Activated T-cell treated with anti-CD3 and anti-CD28 coated beads, Interleukin-2, amount 50 U/mL, for 72 hours (primary cell): ENCODE results near the gene FAM204A. TPM values are rescaled to one million over a fixed set of nuclear protein-coding genes. Genes with fewer than 3 reads are reported as not detected.

Source experiments
- ATAC-seq, 2 donors: fragments of 150-1000 bp; cut with Tn5 transposase; replicated peaks in 1 of 2; 2 replicates each; pipeline ENCODE4 v1.10.0; 2021; ENCODE audit warnings: moderate library complexity in 2 of 2, mild to moderate bottlenecking in 1 of 2
- DNase-seq, 2 donors: peaks; one replicate each; pipeline ENCODE4 v3.0.0; 2021 to 2022; ENCODE audit warnings: mixed read lengths in 1 of 2
- H3K27ac Mint-ChIP-seq: one replicate; pipeline ENCODE4 v1.8.0; 2022; ENCODE audit warnings: mild to moderate bottlenecking, moderate library complexity, mixed read lengths
- H3K27me3 Mint-ChIP-seq: one replicate; pipeline ENCODE4 v1.8.0; 2022; ENCODE audit warnings: low read depth, mixed read lengths
- H3K36me3 Mint-ChIP-seq, 2 donors: one replicate each; pipeline ENCODE4 v1.8.0; 2022; ENCODE audit warnings: mixed read lengths in 2 of 2, mild to moderate bottlenecking in 1 of 2; ENCODE audit not compliant: insufficient read depth in 2 of 2
- H3K4me1 Mint-ChIP-seq: one replicate; pipeline ENCODE4 v1.8.0; 2022; ENCODE audit warnings: low read depth, mixed read lengths
- H3K4me3 Mint-ChIP-seq, 2 donors: one replicate each; pipeline ENCODE4 v1.8.0; 2022; ENCODE audit warnings: mild to moderate bottlenecking in 2 of 2, mixed read lengths in 2 of 2, moderate library complexity in 2 of 2
- H3K9me3 Mint-ChIP-seq, 2 donors: one replicate each; pipeline ENCODE4 v1.8.0; 2022; ENCODE audit warnings: mixed read lengths in 2 of 2
- total RNA-seq, 2 donors: library from RNA; stranded (reverse); gene quantifications; one replicate each; pipeline ENCODE4 v1.2.3, GENCODE V29; 2022

The FAM204A gene
- total RNA-seq = 10 to 100 TPM; 81.3 to 88.6 TPM

DNA sequence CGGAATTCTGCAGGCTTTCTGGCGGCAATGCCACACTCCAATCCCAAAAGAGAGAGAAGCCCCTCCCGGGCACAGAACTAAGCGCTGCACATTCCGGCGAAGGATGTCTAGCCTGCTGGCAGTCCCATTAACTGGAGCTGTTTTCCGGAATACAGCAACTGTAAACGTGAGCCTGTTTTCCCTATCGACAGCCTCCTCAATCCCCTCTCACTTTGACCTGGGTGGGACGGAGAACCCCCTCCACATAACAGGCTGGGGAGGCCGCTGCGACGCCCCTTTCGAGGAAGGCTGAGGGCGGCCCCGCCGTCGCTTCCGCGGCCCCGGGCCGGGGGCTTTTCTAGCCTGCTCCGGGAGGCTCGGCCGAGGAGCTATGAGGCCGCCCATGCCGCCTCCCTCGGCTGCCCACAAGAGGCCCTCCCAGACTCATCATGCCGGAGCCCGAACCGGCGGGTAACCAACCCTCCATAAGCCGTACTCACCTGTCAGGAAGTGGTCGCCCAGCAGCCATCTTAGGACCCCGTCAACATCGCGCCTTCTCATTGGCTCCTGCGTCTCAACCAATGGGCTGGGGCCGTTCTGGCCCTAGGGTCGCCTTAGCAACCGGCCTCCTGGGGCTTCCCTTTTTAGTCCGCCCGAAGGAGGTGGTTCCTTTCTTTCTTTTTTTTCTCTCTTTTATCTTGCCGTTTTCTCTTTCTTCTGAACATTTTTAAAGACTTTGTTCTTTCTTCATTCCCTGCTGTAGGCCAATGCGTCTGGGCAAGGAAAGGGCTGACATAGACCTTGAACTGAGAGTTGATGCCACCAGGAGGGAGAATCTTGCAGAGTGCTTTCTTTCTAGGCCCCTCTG is at the start of gene FAM204A:
FAM204A (minus strand) TSS at position 534 of the 847 bp plus-strand sequence. CDS start 5,909 bp downstream, outside the sequence.
- H3K4me3 Mint-ChIP-seq = peak within 1 kb of the TSS; percentile 85 to 99
- peak within 1 kb of the TSS; percentile 99 for H3K27ac Mint-ChIP-seq
- H3K9me3 Mint-ChIP-seq = no peaks in the 10 kb centered on the region
- no peaks in the 10 kb centered on the region for H3K27me3 Mint-ChIP-seq
- peak; percentile 94 to 95 for DNase-seq
- H3K36me3 Mint-ChIP-seq = peaks cover 3 to 4% of the 10 kb centered on the region in 2 donors
- peak; percentile 100 for ATAC-seq
- H3K4me1 Mint-ChIP-seq = peaks cover 51% of the 10 kb centered on the region

DNA sequence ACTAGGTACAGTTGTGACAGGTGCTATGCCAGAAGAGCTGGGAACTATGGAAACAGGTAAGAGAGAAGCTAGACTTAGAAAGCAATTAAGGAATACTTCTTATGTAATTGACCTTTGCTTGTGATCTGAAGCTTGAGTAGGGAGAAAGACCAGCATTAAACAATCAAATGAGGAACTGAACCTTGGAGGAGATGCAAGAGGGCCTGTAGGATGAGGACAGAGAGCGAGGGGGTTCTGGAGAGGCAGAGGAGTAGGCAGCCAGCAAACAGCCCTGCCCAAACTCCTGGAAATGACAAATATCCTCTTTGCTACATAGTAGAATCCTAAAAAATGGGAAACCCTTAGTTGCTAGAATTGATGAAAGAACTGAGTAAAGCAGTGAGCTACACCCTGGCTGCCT is 41.6 kb upstream of the FAM204A start:
- no peak for DNase-seq
- Mint-ChIP-seq H3K27me3 (peaks cover 36% of the 10 kb centered on the region), H3K27ac (no peak overlapping the region), H3K4me3 (no peak overlapping the region), H3K36me3 (no peaks in the 10 kb centered on the region), H3K9me3 (no peaks in the 10 kb centered on the region), H3K4me1 (no peaks in the 10 kb centered on the region)
- no peak for ATAC-seq

DNA sequence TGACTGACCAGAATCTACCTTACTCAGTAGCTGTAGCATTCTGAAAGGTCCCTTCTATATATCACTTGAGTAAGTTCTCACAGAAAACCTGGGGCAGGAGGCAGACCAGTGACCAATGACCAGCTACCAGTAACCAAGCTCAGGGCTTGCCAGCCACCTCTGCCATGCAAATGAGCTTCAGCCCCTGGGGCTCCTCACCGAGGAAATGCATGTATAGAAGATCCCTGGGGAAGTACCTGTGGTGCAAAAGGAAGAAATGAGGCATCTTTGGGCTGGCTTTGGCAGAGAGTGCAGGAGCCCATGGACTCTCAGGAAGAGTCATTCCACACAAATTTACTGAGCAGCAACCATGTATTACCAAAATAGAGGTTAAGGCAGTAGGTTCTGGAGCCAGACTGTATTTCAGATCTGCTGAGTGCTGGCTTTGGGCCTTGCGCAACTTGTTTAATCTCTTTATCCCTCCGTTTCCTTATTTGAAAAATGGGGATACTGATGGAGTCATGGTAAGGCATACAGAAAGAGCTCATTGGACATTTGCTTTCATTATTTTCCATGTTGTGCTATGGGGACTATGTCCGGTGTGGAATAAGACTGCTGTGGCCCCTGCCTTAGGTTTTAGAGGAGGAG is 41.1 kb upstream of the FAM204A start:
- Mint-ChIP-seq H3K36me3 (no peaks in the 10 kb centered on the region), H3K9me3 (no peaks in the 10 kb centered on the region), H3K27ac (no peak overlapping the region), H3K4me1 (no peaks in the 10 kb centered on the region), H3K27me3 (peaks cover 36% of the 10 kb centered on the region), H3K4me3 (no peak overlapping the region)
- DNase-seq (no peak), ATAC-seq (no peak)

DNA sequence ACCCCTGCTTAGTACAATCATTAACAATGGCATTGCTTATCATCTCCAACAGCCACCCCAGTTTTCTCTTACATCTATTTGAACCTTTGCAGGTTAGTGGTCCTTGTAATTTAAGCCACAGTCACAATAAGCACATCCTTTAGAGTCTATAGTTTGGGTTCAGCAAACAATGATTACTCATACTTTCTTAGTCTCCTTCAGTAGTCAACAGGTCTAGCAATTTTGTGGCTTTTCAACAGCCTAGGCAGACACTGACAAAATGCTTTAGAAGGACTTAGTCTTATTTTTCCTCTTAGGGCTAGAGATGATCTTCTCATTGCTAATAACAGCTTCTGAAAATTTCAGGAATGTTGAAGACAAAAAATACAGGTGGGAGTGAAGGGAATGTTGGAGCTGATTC is 32.3 kb upstream of the FAM204A start:
- Mint-ChIP-seq H3K4me3 (no peak overlapping the region), H3K9me3 (no peaks in the 10 kb centered on the region), H3K27ac (no peak overlapping the region), H3K27me3 (peaks cover 37% of the 10 kb centered on the region), H3K4me1 (no peaks in the 10 kb centered on the region), H3K36me3 (no peaks in the 10 kb centered on the region)
- no peak for DNase-seq
- ATAC-seq = no peak

DNA sequence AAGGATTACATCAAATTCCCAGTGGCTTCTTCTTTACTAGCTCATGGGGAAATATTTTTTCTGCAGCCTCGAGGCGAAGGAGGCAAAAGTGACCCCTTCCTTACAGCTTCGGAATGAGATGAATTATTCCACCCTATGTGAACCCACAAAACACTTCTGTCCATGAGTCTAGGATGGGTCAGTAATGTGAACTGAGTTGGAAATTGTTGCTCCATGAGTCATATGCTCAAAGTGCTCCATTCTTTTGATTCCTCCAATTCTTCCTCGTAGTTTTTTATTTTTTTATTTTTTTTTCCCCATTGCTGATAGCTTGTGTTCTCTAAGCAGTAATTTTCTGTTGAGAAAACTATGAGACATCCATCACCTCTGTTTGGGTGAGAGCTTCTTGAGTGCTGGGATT is 31.7 kb upstream of the FAM204A start:
- Mint-ChIP-seq H3K4me1 (no peaks in the 10 kb centered on the region), H3K27me3 (peaks cover 33% of the 10 kb centered on the region), H3K4me3 (no peak overlapping the region), H3K36me3 (no peaks in the 10 kb centered on the region), H3K9me3 (no peaks in the 10 kb centered on the region), H3K27ac (no peak overlapping the region)
- DNase-seq (no peak), ATAC-seq (no peak)

DNA sequence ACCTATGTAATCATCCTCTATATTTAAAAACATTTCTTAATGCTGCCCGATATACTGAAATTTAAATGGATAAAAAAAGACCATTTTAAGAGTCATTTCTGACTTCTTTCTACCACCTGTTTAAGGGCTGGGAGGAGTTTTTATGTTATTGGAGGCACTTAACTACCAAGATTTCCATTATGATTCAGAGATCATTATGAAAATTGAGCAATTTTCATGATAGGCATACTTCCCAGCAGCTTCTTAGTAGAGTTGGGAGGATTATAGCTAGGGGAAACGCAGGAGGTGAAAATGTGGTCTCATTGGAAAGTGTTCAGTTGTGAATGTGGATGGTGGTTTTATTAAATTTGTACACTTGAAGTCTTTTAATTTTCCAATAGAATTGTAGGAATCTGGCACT is 28.4 kb upstream of the FAM204A start:
- H3K4me1 Mint-ChIP-seq = no peaks in the 10 kb centered on the region
- DNase-seq = no peak
- H3K27ac Mint-ChIP-seq = no peak overlapping the region
- peaks cover 30% of the 10 kb centered on the region for H3K27me3 Mint-ChIP-seq
- no peaks in the 10 kb centered on the region for H3K36me3 Mint-ChIP-seq
- peaks cover 1 to 4% of the 10 kb centered on the region in 2 donors for H3K9me3 Mint-ChIP-seq
- H3K4me3 Mint-ChIP-seq = no peak overlapping the region
- ATAC-seq = no peak

DNA sequence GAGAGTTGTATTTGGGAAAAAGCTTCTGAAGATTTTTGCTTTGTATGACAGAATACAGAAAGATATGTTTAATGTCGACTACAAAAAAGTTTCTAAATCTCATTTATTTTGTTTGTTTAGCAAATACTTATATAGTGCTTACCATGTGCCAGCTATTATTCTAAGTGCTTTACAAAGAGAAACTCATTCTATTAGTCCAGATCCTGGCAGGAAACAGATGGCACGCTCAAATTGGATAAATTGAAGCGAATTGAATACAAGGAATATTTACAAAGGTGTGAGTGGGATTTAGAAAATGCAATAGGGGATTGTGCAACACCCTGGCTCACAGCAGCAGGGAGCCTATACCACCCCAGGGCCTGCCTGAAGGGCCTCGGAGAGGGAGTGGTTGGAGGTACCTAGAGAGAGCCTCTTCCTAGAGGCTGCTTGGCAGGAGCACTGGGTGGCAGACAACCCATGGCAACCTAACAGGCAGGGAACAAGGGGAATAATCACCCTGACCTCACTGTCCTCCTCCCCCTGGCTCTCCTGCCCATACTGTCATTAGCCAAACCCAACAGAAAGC is 27.6 kb upstream of the FAM204A start:
- Mint-ChIP-seq H3K36me3 (no peaks in the 10 kb centered on the region), H3K4me1 (no peaks in the 10 kb centered on the region), H3K9me3 (peaks cover 1 to 4% of the 10 kb centered on the region in 2 donors), H3K4me3 (no peak overlapping the region), H3K27me3 (peaks cover 28% of the 10 kb centered on the region), H3K27ac (no peak overlapping the region)
- ATAC-seq (no peak), DNase-seq (no peak)

DNA sequence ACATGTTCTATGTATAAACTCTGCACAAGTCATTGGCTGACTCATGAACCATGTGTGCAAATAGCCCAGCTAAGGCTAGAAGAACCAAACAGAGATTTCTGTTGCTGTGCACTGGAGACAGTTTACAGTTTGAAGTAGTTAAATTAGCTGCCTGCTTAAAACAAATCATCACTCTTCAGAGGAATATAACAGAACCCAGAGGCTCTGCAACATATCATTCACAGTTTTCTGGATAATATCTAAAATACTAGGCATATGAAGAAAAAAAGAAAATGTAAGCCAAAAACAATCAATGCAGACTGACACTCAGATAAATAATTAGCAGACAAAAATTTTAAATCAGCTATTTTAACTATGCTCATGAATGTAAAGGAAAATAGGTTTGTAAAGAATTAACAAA is 23.6 kb upstream of the FAM204A start:
- Mint-ChIP-seq H3K27ac (no peak overlapping the region), H3K4me1 (no peaks in the 10 kb centered on the region), H3K27me3 (peaks cover 13% of the 10 kb centered on the region), H3K9me3 (peaks cover 1 to 4% of the 10 kb centered on the region in 2 donors), H3K4me3 (no peak overlapping the region), H3K36me3 (no peaks in the 10 kb centered on the region)
- ATAC-seq (no peak), DNase-seq (no peak)

DNA sequence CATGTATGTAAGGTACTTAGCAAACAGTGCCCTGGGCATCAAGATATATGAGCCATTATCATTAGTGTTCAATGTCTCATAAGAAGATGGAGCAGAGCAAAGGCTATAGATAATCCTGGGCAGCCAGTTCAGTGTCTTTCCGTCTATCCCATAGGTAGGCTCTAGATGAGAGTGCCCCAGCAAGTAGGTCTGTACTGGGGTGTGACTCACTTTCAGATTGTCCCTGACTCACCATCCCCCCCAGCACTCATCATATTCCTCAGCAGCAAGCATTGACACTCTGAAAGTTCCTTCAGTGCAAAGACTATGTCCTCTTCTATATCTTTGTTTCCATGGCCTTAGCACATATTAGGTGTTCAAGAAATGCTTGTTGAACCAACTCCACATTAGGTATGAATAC is 20.0 kb upstream of the FAM204A start:
- H3K4me3 Mint-ChIP-seq = no peak overlapping the region
- no peak overlapping the region for H3K27ac Mint-ChIP-seq
- peaks cover 3% of the 10 kb centered on the region for H3K27me3 Mint-ChIP-seq
- peaks cover 1 to 4% of the 10 kb centered on the region in 2 donors for H3K9me3 Mint-ChIP-seq
- ATAC-seq = no peak
- no peaks in the 10 kb centered on the region for H3K36me3 Mint-ChIP-seq
- no peaks in the 10 kb centered on the region for H3K4me1 Mint-ChIP-seq
- no peak for DNase-seq

DNA sequence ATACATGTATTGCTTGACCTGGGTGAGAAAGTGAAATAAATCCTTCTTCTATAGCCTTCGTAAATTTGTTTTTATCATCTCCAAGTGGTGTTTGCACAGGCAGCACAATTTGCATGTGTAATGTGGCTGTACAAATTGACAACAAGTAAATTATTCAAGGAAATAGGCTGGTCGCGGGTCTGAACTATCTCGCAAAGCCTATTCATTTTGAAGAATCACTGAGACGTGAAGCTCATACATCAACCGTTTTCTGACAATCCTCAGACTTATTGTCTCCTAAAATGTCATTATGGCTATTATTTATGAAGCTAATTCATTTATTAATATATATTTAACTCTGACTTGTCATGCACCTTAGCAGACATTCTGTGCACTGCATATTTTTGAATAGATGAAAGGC is 16.2 kb upstream of the FAM204A start:
- no peak for ATAC-seq
- no peaks in the 10 kb centered on the region for H3K4me1 Mint-ChIP-seq
- H3K27me3 Mint-ChIP-seq = peaks cover 6% of the 10 kb centered on the region
- H3K36me3 Mint-ChIP-seq = no peaks in the 10 kb centered on the region
- DNase-seq = no peak
- H3K9me3 Mint-ChIP-seq = no peaks in the 10 kb centered on the region
- no peak overlapping the region for H3K27ac Mint-ChIP-seq
- no peak overlapping the region for H3K4me3 Mint-ChIP-seq

DNA sequence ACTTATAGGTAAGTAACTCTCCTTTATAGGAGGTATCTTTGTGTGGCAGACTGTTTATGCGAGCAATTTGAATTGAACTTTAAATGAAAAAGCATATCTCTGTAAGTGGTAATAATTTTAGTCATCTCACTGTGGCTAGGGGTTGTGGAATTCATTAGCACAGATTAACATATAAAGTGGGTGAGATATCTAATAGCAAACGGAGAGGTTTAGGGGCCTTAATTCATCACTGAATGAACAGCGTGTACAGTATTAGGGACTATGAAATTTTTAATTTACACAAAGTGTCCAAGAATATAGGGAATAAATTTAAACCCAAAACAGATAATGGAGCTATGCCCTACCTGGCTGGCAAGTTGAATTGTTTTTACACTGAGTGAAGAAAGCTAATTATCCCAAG is 15.7 kb upstream of the FAM204A start:
- ATAC-seq = no peak

DNA sequence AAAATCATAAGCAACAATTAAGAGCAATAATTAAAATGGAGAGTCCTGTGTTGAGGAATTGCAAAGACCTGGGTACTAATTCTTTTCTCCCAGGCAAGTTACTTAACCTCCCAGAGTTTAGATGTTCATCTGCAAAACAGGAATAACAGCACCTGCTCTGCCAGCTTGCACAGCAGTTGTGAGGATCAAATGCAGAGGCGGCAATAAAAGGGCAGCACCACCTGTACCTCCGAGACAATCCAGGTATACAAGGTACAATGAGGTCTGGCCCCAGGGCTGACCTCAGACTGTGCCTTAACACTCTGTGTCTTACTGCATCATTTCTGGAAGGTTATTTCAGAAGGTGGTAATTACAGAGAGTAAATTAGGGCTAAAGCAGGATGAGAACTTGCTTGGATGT is 14.5 kb upstream of the FAM204A start:
- ATAC-seq (no peak), DNase-seq (no peak)
- H3K9me3 Mint-ChIP-seq = no peaks in the 10 kb centered on the region
- H3K4me1 Mint-ChIP-seq = no peaks in the 10 kb centered on the region
- no peak overlapping the region for H3K27ac Mint-ChIP-seq
- H3K4me3 Mint-ChIP-seq = no peak overlapping the region
- H3K36me3 Mint-ChIP-seq = no peaks in the 10 kb centered on the region
- H3K27me3 Mint-ChIP-seq = peaks cover 15% of the 10 kb centered on the region

More for the DNA sequence above, 15.7 kb upstream of the FAM204A start:
- no peak for DNase-seq
- H3K27me3 Mint-ChIP-seq = peaks cover 8% of the 10 kb centered on the region
- no peak overlapping the region for H3K27ac Mint-ChIP-seq
- H3K4me3 Mint-ChIP-seq = no peak overlapping the region
- H3K9me3 Mint-ChIP-seq = no peaks in the 10 kb centered on the region
- H3K4me1 Mint-ChIP-seq = no peaks in the 10 kb centered on the region
- H3K36me3 Mint-ChIP-seq = no peaks in the 10 kb centered on the region

DNA sequence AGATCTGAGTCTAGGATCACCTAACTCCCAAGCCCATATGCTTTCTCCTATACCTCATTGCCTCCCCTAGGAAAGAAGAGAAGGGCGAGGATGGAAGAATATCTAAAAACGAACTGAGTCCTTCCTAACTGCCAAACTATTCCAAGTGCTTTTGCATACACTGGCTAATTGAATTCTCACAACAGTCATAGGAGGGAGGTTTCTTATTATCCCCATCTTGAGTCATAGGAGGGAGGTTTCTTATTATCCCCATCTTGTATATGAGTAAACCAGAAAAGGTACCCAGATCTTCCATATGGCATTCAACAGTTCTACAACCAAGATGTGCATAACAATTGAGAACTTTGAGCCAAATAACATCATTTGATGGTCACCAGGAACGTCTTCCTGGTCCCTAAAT is 13.1 kb upstream of the FAM204A start:
- Mint-ChIP-seq H3K9me3 (no peaks in the 10 kb centered on the region), H3K27ac (no peak overlapping the region), H3K27me3 (peaks cover 23% of the 10 kb centered on the region), H3K36me3 (no peaks in the 10 kb centered on the region), H3K4me3 (no peak overlapping the region), H3K4me1 (no peaks in the 10 kb centered on the region)
- ATAC-seq (no peak), DNase-seq (no peak)
